22Rv1 (cell line): ENCODE data around the gene POLD2.

Source experiments
- ZFX ChIP-seq: fragments of 450-650 bp; IDR thresholded peaks from 2 replicates; pipeline ENCODE4 v1.6.1; 2017; ENCODE audit warnings: antibody characterized with exemption, borderline replicate concordance
- TF ChIP-seq, protein P1 (sequence below): fragments of 450-650 bp; IDR thresholded peaks from 2 replicates; pipeline ENCODE4 v1.5.1; 2017; ENCODE audit warnings: mild to moderate bottlenecking

DNA sequence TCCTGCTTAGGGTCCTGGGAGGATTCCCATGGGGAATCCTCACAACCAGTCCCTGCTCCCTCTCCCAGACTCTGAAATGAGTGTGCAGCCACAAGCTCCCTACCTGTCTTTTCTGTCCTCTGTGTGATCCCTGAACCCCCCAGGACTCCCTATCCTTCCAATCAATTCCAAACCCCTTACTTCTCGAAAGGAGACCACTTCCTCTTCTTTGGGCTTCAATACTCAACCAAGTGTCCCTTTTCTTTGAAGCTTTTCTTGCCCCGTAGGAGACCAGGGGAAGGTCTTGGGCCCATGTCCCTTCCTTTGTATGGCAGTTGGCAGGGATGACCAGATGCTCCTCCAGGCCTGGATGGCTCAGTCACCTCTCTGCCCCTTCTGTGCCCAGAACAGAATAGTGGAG is 17.5 kb downstream of the POLD2 start:
- TF ChIP-seq, protein P1, sequence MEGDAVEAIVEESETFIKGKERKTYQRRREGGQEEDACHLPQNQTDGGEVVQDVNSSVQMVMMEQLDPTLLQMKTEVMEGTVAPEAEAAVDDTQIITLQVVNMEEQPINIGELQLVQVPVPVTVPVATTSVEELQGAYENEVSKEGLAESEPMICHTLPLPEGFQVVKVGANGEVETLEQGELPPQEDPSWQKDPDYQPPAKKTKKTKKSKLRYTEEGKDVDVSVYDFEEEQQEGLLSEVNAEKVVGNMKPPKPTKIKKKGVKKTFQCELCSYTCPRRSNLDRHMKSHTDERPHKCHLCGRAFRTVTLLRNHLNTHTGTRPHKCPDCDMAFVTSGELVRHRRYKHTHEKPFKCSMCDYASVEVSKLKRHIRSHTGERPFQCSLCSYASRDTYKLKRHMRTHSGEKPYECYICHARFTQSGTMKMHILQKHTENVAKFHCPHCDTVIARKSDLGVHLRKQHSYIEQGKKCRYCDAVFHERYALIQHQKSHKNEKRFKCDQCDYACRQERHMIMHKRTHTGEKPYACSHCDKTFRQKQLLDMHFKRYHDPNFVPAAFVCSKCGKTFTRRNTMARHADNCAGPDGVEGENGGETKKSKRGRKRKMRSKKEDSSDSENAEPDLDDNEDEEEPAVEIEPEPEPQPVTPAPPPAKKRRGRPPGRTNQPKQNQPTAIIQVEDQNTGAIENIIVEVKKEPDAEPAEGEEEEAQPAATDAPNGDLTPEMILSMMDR, result no peak
- no peak for TF ChIP-seq ZFX
